NCI-H2196 treated with DMSO at 0.1 percent for 48 hours (cell line): Measurements from ENCODE around the gene HIVEP3.
"Not testable (repeated sequence)": the region's sequence is repeated elsewhere in the genome, so short reads cannot be mapped to it uniquely, and the experiment has no call there.

ENCODE experiments used
- DNase-seq: peaks from one replicate; lab custom pipeline; 2025; ENCODE audit not compliant: unreplicated experiment; lab: John Stamatoyannopoulos, UW

The HIVEP3 gene

GRCh38 chr1:41573194-41573593 is 345.5 kb downstream of the HIVEP3 start:
- no peak for DNase-seq

- no peak for DNase-seq
Observed at GRCh38 chr1:41572224-41572623, 346.5 kb downstream of the HIVEP3 start.

GRCh38 chr1:41571041-41571440 is 347.7 kb downstream of the HIVEP3 start:
- DNase-seq, result no peak

GRCh38 chr1:41568204-41568603 is 350.5 kb downstream of the HIVEP3 start:
- DNase-seq, result no peak

- DNase-seq, result no peak
Observed at GRCh38 chr1:41566969-41567368, 351.8 kb downstream of the HIVEP3 start.

- DNase-seq, result no peak
Observed at GRCh38 chr1:41566274-41566885, 352.3 kb downstream of the HIVEP3 start.

GRCh38 chr1:41564741-41565475 is 353.8 kb downstream of the HIVEP3 start:
- no peak for DNase-seq

- no peak for DNase-seq
Observed at GRCh38 chr1:41562328-41562727, 356.4 kb downstream of the HIVEP3 start.

GRCh38 chr1:41560931-41561330 is 357.8 kb downstream of the HIVEP3 start:
- no peak for DNase-seq

- DNase-seq, result no peak
Observed at GRCh38 chr1:41560496-41560895, 358.2 kb downstream of the HIVEP3 start.

- no peak for DNase-seq
Observed at GRCh38 chr1:41559331-41559730, 359.4 kb downstream of the HIVEP3 start.

- DNase-seq, result no peak
Observed at GRCh38 chr1:41558761-41559171, 360.0 kb downstream of the HIVEP3 start.

- no peak for DNase-seq
Observed at GRCh38 chr1:41557751-41558455, 360.8 kb downstream of the HIVEP3 start.

GRCh38 chr1:41554746-41555145 is 364.0 kb downstream of the HIVEP3 start:
- DNase-seq, result not testable (repeated sequence)

- peak; percentile 42 for DNase-seq
Observed at GRCh38 chr1:41547781-41548560, 370.8 kb downstream of the HIVEP3 start.

- DNase-seq, result no peak
Observed at GRCh38 chr1:41547336-41547735, 371.4 kb downstream of the HIVEP3 start.

- no peak for DNase-seq
Observed at GRCh38 chr1:41546833-41547135, 371.9 kb downstream of the HIVEP3 start.

GRCh38 chr1:41545996-41546832 is 372.5 kb downstream of the HIVEP3 start:
- no peak for DNase-seq

- no peak for DNase-seq
Observed at GRCh38 chr1:41542196-41542930, 376.4 kb downstream of the HIVEP3 start.

GRCh38 chr1:41541592-41541952 is 377.1 kb downstream of the HIVEP3 start:
- DNase-seq, result no peak
